Measurements from ENCODE around the gene GDA. TPM values are rescaled to one million over a fixed set of nuclear protein-coding genes. Genes with fewer than 3 reads are reported as not detected.

Gene GDA
- total RNA-seq, 1 donor from 2014 or later: not detected

DNA sequence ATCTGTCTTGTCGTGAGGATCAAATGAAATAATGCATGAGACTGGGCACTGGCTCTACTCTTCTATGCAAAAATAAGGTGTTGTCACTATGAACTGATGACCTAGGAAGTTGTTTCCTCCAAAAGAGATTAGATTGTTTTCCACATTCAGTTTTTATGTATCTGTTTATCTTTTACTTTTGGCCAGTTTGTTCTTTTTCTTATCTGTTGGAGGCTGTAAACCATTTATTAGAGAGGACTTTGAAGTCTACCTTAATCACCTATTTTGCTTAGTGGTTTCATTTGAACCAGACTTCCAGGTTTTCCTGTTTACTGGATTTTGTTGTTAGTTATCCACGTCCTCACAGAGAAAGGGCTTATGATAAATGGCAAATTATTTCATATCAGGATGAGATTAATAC, 21.5 kb upstream of the GDA start:
- Histone ChIP-seq H3K4me1 (no peaks in the 10 kb centered on the region), H3K36me3 (no peaks in the 10 kb centered on the region), H3K4me3 (no peak overlapping the region), H3K27me3 (no peaks in the 10 kb centered on the region), H3K9me3 (no peaks in the 10 kb centered on the region), H3K27ac (no peak overlapping the region)
- intact Hi-C loops (cut with DNase I): no loop called here
- no peak for DNase-seq (ENCODE audit: low spot score in 2 of 2)
- TF ChIP-seq CTCF (IDR thresholded peaks at IDR 0.05): no peak

DNA sequence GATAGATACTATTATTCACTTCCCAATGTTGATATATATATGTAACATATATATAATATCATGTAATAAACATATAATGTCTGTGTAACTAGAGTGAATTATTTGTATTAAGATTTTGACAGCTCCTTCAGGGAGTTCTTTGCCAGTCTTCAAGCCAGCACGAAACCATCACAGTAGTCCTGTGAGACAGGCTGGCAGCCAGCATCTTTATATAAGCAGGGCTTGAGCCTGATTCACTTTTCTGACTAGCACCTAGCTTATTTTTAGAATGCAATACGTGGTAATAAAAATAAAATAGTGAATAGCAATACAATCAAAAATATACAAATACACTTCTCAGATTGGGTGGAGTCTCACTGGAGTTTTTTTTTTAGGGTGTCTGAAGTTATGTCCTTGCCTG, 20.7 kb upstream of the GDA start:
- DNase-seq (ENCODE audit: low spot score in 2 of 2): no peak
- Histone ChIP-seq H3K27ac (no peak overlapping the region), H3K9me3 (no peaks in the 10 kb centered on the region), H3K4me1 (no peaks in the 10 kb centered on the region), H3K36me3 (no peaks in the 10 kb centered on the region), H3K4me3 (no peak overlapping the region), H3K27me3 (no peaks in the 10 kb centered on the region)
- intact Hi-C loops (cut with DNase I): no loop called here
- TF ChIP-seq CTCF (IDR thresholded peaks at IDR 0.05): no peak

GRCh38 chr9:72129271-72130156, 19.7 kb upstream of the GDA start:
- intact Hi-C loops (cut with DNase I): no loop called here
- TF ChIP-seq CTCF (IDR thresholded peaks at IDR 0.05): no peak
- Histone ChIP-seq H3K36me3 (no peaks in the 10 kb centered on the region), H3K27me3 (no peaks in the 10 kb centered on the region), H3K4me1 (no peaks in the 10 kb centered on the region), H3K27ac (no peak overlapping the region), H3K4me3 (no peak overlapping the region), H3K9me3 (no peaks in the 10 kb centered on the region)
- no peak for DNase-seq (ENCODE audit: low spot score in 2 of 2)

DNA sequence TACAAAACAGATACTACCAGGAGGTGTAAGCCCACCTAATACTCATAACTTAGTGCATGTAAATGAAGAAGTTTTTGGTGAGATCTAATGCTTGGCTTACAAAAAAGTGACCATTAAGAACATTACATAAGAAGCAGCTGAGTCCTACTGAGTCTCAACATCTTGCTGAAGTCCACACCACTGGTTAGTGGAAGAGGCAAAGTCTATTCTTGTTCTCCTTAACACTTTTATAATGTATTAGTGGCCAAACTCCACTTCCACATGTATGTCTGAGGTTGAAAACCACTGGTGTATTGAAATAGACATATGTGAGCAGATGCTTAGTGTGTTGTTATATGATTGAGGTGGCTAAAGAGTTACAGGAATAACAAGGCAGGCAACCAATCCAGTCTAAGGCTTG, 18.9 kb upstream of the GDA start:
- Histone ChIP-seq H3K36me3 (no peaks in the 10 kb centered on the region), H3K4me1 (no peaks in the 10 kb centered on the region), H3K27me3 (no peaks in the 10 kb centered on the region), H3K4me3 (no peak overlapping the region), H3K27ac (no peak overlapping the region), H3K9me3 (no peaks in the 10 kb centered on the region)
- no peak for TF ChIP-seq CTCF (IDR thresholded peaks at IDR 0.05)
- intact Hi-C loops (cut with DNase I): no loop called here
- no peak for DNase-seq (ENCODE audit: low spot score in 2 of 2)

GRCh38 chr9:72131206-72131605, 18.0 kb upstream of the GDA start:
- intact Hi-C loops (cut with DNase I): no loop called here
- Histone ChIP-seq H3K4me1 (no peaks in the 10 kb centered on the region), H3K27ac (no peak overlapping the region), H3K27me3 (no peaks in the 10 kb centered on the region), H3K36me3 (no peaks in the 10 kb centered on the region), H3K4me3 (no peak overlapping the region), H3K9me3 (no peaks in the 10 kb centered on the region)
- TF ChIP-seq CTCF (IDR thresholded peaks at IDR 0.05): no peak
- no peak for DNase-seq (ENCODE audit: low spot score in 2 of 2)
